Ishikawa (cell line): ENCODE results near the gene BLMH.

ENCODE experiments used
- CEBPB ChIP-seq: IDR thresholded peaks from 2 replicates; pipeline ENCODE4 v1.6.1; 2012
- CREB1 ChIP-seq: IDR thresholded peaks from 2 replicates; pipeline ENCODE4 v1.6.1; 2012; ENCODE audit warnings: low read depth
- EGR1 ChIP-seq: IDR thresholded peaks from 2 replicates; pipeline ENCODE4 v1.6.1; 2012
- EP300 ChIP-seq: IDR thresholded peaks from 2 replicates; pipeline ENCODE4 v1.6.1; 2012; ENCODE audit warnings: borderline replicate concordance
- FOXM1 ChIP-seq: IDR thresholded peaks from 2 replicates; pipeline ENCODE4 v1.6.1; 2012; ENCODE audit warnings: low read depth, borderline replicate concordance
- MAX ChIP-seq: IDR thresholded peaks from 2 replicates; pipeline ENCODE4 v1.6.1; 2012
- NFIC ChIP-seq: IDR thresholded peaks from 2 replicates; pipeline ENCODE4 v1.6.1; 2012
- RAD21 ChIP-seq: IDR thresholded peaks from 2 replicates; pipeline ENCODE4 v1.6.1; 2012; ENCODE audit warnings: low read depth
- REST ChIP-seq: IDR thresholded peaks from 2 replicates; pipeline ENCODE4 v1.6.1; 2012; ENCODE audit warnings: low read depth, mild to moderate bottlenecking
- TAF1 ChIP-seq: IDR thresholded peaks from 2 replicates; pipeline ENCODE4 v1.6.1; 2012; ENCODE audit warnings: low read depth, mild to moderate bottlenecking
- TCF12 ChIP-seq: IDR thresholded peaks from 2 replicates; pipeline ENCODE4 v1.6.1; 2012; ENCODE audit warnings: low read depth
- TEAD4 ChIP-seq: IDR thresholded peaks from 2 replicates; pipeline ENCODE4 v1.6.1; 2012
- USF1 ChIP-seq: IDR thresholded peaks from 2 replicates; pipeline ENCODE4 v1.6.1; 2012
- YY1 ChIP-seq: IDR thresholded peaks from 2 replicates; pipeline ENCODE4 v1.6.1; 2012; ENCODE audit warnings: low read depth
- ZBTB7A ChIP-seq: IDR thresholded peaks from 2 replicates; pipeline ENCODE4 v1.6.1; 2012; ENCODE audit warnings: low read depth

BLMH gene

DNA sequence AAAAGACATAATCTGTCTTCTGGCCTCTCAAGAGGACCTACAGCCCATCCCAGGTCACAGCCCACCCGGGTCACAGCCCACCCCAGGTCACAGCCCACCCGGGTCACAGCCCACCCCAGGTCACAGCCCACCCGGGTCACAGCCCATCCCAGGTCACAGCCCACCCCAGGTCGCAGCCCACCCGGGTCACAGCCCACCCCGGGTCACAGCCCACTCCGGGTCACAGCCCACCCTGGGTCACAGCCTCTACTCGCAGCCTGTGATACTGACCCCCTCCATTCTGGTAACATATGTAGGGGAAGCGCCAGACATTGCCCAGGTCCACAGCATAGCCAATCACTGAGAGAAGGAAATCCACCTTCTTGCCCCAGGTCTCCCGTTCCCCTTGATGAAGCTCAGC is 70.4 kb downstream of the BLMH start:
- TF ChIP-seq NFIC, result no peak
- TF ChIP-seq USF1, result no peak
- TF ChIP-seq CREB1, result no peak
- no peak for TF ChIP-seq FOXM1
- no peak for TF ChIP-seq TAF1
- TF ChIP-seq MAX, result no peak

DNA sequence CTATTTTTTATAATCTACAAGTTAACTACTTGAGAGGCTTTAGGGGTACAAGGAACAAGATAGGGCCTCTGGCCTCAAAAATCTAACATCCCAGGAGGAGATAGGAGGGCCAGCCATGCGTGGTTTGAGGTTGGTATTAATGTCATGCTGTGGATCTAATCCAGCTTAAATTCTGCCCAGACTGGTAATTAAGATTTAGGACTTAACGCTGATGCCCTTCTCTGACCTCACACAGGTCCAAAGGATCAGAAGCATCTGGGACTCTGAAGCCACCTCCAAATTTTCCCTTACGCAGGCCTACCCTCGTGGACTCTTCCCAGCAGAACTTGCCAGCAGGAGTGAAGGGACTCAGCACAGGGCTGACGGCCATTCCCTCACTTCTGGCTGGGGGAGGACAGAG is 71.3 kb downstream of the BLMH start:
- TF ChIP-seq RAD21 (no peak), REST (no peak), USF1 (no peak), ZBTB7A (no peak), MAX (no peak), FOXM1 (no peak), EP300 (no peak), TCF12 (no peak), YY1 (no peak), CREB1 (no peak), EGR1 (no peak), TEAD4 (no peak), TAF1 (no peak), NFIC (no peak)

GRCh38 chr17:30219833-30220232 is 71.9 kb downstream of the BLMH start:
- TF ChIP-seq TEAD4 (no peak), EGR1 (no peak), REST (no peak), MAX (no peak), CREB1 (no peak), YY1 (no peak), TCF12 (no peak), USF1 (no peak), ZBTB7A (no peak), NFIC (no peak), TAF1 (no peak), EP300 (no peak), RAD21 (no peak), CEBPB (no peak), FOXM1 (no peak)

GRCh38 chr17:30219315-30219714 is 72.4 kb downstream of the BLMH start:
- TF ChIP-seq CEBPB (no peak), RAD21 (no peak), EGR1 (no peak), YY1 (no peak), TCF12 (no peak), TEAD4 (no peak), EP300 (no peak), NFIC (no peak), MAX (no peak), FOXM1 (no peak), CREB1 (no peak), TAF1 (no peak), REST (no peak), ZBTB7A (no peak), USF1 (no peak)
